ENCODE results near the gene CDC42SE2.

CDC42SE2 gene

DNA sequence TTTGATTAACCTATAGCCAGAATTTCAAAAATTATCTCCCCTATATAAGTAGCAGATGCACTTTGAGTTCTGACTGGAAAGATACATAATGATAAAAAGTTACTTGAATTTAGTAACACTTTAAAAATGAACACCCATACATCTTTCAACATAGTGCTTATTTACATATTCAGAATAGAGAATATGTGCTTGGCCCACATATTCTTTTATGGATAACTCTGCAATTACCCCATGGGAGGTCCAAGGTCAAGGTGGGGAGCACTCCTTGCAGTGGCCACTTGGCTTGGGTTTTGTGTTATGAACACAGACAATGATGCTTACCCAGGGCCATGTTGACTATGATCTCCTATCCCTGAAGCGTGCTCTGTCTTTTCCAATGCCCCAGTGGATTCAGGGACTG, 169.3 kb downstream of the CDC42SE2 start:
- no peak for DNase-seq (ENCODE audit: low read depth in 2 of 2)

DNA sequence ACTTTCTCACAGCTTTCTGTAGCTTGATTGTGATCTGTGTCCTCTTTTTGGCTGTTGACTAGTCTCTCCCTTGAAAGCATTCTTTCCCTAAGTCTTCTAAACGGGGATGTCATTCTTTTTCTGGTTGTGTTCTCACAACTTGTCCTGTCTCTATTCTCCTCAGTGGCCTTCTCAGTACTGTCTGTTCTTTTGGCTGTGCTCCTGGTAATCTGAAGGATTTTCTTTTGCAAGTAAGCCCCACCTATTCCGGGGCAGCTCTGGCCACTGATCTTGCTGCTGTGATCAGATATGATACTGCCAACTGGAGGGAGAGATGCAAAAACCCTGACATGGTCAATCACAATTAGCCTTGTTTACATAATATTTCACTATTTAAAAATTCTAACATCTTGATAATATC, 172.2 kb downstream of the CDC42SE2 start:
- DNase-seq (ENCODE audit: low read depth in 2 of 2), result no peak

DNA sequence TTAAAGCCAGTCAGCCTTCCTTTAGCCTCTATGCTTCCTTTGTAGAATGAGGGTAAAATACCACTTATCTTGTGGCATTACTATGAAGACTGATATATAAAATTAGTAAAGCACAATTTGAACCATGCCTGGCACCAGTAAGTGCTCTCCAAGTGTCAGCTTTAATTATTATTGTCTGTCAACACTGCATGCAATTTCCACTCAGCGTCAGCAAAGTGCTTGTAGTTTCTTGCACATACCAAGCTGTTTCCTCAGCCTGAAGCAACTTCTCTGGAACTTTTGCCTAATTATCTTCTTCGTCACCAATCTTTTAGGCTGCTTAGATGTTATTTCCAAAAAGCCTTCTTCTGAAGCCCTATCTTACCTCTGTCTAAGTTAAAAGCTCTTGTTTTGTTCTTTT, 177.3 kb downstream of the CDC42SE2 start:
- no peak for DNase-seq (ENCODE audit: low read depth in 2 of 2)
